ENCODE data around the gene ZC3H8.
"Not testable (repeated sequence)": the region's sequence is repeated elsewhere in the genome, so short reads cannot be mapped to it uniquely, and the experiment has no call there.

The ZC3H8 gene

GRCh38 chr2:112216167-112216566 is 38.7 kb downstream of the ZC3H8 start:
- Histone ChIP-seq H2AFZ (ENCODE audit: low read depth, low read length) (no peak overlapping the region), H3K4me2 (ENCODE audit: insufficient read depth, low read length) (no peak overlapping the region), H3K27me3 (ENCODE audit: insufficient read depth, low read length, poor library complexity) (no peaks in the 10 kb centered on the region), H3K79me2 (ENCODE audit: insufficient read depth, low read length) (no peaks in the 10 kb centered on the region), H3K9me3 (ENCODE audit: insufficient read depth, low read length, severe bottlenecking) (peaks cover 3% of the 10 kb centered on the region), H3K36me3 (ENCODE audit: insufficient read depth, low read length) (peaks cover 37% of the 10 kb centered on the region), H3K9ac (ENCODE audit: low read depth, low read length) (no peak overlapping the region), H3K4me1 (ENCODE audit: insufficient read depth, low read length) (no peaks in the 10 kb centered on the region), H3K4me3 (ENCODE audit: low read depth in 1 of 2, low read length in 2 of 2) (no peak overlapping the region), H4K20me1 (ENCODE audit: insufficient read depth, low read length) (no peaks in the 10 kb centered on the region), H3K27ac (ENCODE audit: low read length) (no peak overlapping the region)
- TF ChIP-seq CTCF (IDR thresholded peaks at IDR 0.05; ENCODE audit: borderline replicate concordance, extremely low read depth, low read length, poor library complexity, severe bottlenecking) (peak; percentile 31), EZH2 (IDR thresholded peaks at IDR 0.05; ENCODE audit: borderline replicate concordance, low read depth, low read length, severe bottlenecking) (no peak)
- DNase-seq (no peak), ATAC-seq (ENCODE audit: insufficient read depth, low read depth) (no peak)

- H3K4me3 ChIP-seq (ENCODE audit: low read depth in 1 of 2, low read length in 2 of 2); H3K4me2 ChIP-seq (ENCODE audit: insufficient read depth, low read length); ATAC-seq (ENCODE audit: insufficient read depth, low read depth); H2AFZ ChIP-seq (ENCODE audit: low read depth, low read length); H4K20me1 ChIP-seq (ENCODE audit: insufficient read depth, low read length); DNase-seq; H3K9ac ChIP-seq (ENCODE audit: low read depth, low read length); H3K36me3 ChIP-seq (ENCODE audit: insufficient read depth, low read length); H3K27ac ChIP-seq (ENCODE audit: low read length); H3K4me1 ChIP-seq (ENCODE audit: insufficient read depth, low read length); H3K79me2 ChIP-seq (ENCODE audit: insufficient read depth, low read length); H3K27me3 ChIP-seq (ENCODE audit: insufficient read depth, low read length, poor library complexity): not testable (repeated sequence)
- peaks cover 12% of the 10 kb centered on the region for H3K9me3 ChIP-seq (ENCODE audit: insufficient read depth, low read length, severe bottlenecking)
These were observed 46.9 kb downstream of the ZC3H8 start for GRCh38 chr2:112207905-112208304.

GRCh38 chr2:112204411-112204810 is 50.4 kb downstream of the ZC3H8 start:
- H4K20me1 ChIP-seq (ENCODE audit: insufficient read depth, low read length), result no peaks in the 10 kb centered on the region
- no peaks in the 10 kb centered on the region for H3K27me3 ChIP-seq (ENCODE audit: insufficient read depth, low read length, poor library complexity)
- H3K9me3 ChIP-seq (ENCODE audit: insufficient read depth, low read length, severe bottlenecking), result peaks cover 16% of the 10 kb centered on the region
- DNase-seq (no peak), ATAC-seq (ENCODE audit: insufficient read depth, low read depth) (no peak)
- no peak overlapping the region for H3K4me2 ChIP-seq (ENCODE audit: insufficient read depth, low read length)
- no peaks in the 10 kb centered on the region for H3K79me2 ChIP-seq (ENCODE audit: insufficient read depth, low read length)
- no peaks in the 10 kb centered on the region for H3K36me3 ChIP-seq (ENCODE audit: insufficient read depth, low read length)
- H3K9ac ChIP-seq (ENCODE audit: low read depth, low read length), result no peak overlapping the region
- no peaks in the 10 kb centered on the region for H3K4me1 ChIP-seq (ENCODE audit: insufficient read depth, low read length)
- no peak for TF ChIP-seq EZH2 (IDR thresholded peaks at IDR 0.05; ENCODE audit: borderline replicate concordance, low read depth, low read length, severe bottlenecking)
- no peak for TF ChIP-seq CTCF (IDR thresholded peaks at IDR 0.05; ENCODE audit: borderline replicate concordance, extremely low read depth, low read length, poor library complexity, severe bottlenecking)
- no peak overlapping the region for H3K4me3 ChIP-seq (ENCODE audit: low read depth in 1 of 2, low read length in 2 of 2)
- H2AFZ ChIP-seq (ENCODE audit: low read depth, low read length), result no peak overlapping the region
- H3K27ac ChIP-seq (ENCODE audit: low read length), result no peak overlapping the region

GRCh38 chr2:112201696-112202430 is 53.0 kb downstream of the ZC3H8 start:
- H3K36me3 ChIP-seq (ENCODE audit: insufficient read depth, low read length), result no peaks in the 10 kb centered on the region
- ATAC-seq (ENCODE audit: insufficient read depth, low read depth), result no peak
- no peak for DNase-seq

More at GRCh38 chr2:112201696-112202430, 53.0 kb downstream of the ZC3H8 start:
- Histone ChIP-seq H3K4me1 (ENCODE audit: insufficient read depth, low read length) (no peaks in the 10 kb centered on the region), H3K4me2 (ENCODE audit: insufficient read depth, low read length) (no peak overlapping the region), H4K20me1 (ENCODE audit: insufficient read depth, low read length) (no peaks in the 10 kb centered on the region), H3K9me3 (ENCODE audit: insufficient read depth, low read length, severe bottlenecking) (peaks cover 16% of the 10 kb centered on the region), H3K27ac (ENCODE audit: low read length) (no peak overlapping the region), H3K4me3 (ENCODE audit: low read depth in 1 of 2, low read length in 2 of 2) (no peak overlapping the region), H3K27me3 (ENCODE audit: insufficient read depth, low read length, poor library complexity) (no peaks in the 10 kb centered on the region), H3K79me2 (ENCODE audit: insufficient read depth, low read length) (no peaks in the 10 kb centered on the region), H2AFZ (ENCODE audit: low read depth, low read length) (no peak overlapping the region), H3K9ac (ENCODE audit: low read depth, low read length) (no peak overlapping the region)
- no peak for TF ChIP-seq EZH2 (IDR thresholded peaks at IDR 0.05; ENCODE audit: borderline replicate concordance, low read depth, low read length, severe bottlenecking)
- no peak for TF ChIP-seq CTCF (IDR thresholded peaks at IDR 0.05; ENCODE audit: borderline replicate concordance, extremely low read depth, low read length, poor library complexity, severe bottlenecking)
